Measurements from ENCODE around the gene USP46. TPM values are rescaled to one million over a fixed set of nuclear protein-coding genes. Genes with fewer than 3 reads are reported as not detected.

USP46 gene
- total and polyA plus RNA-seq, 2 of the 8 experiments (the other 6 are each of a cell fraction or from before 2014, with no cell fraction given), result 10.6 to 62.4 TPM

GRCh38 chr4:52661966-52662690 lies 3.0 kb upstream of the USP46 start (continued):
- no peak for TF ChIP-seq CHD7 (IDR thresholded peaks at IDR 0.05; ENCODE audit: insufficient replicate concordance, low read length)
- no peak for TF ChIP-seq TAF1 (IDR thresholded peaks at IDR 0.05; ENCODE audit: low read depth, low read length)
- TF ChIP-seq SRF (IDR thresholded peaks at IDR 0.05; ENCODE audit: low read depth, low read length), result no peak
- no peak for TF ChIP-seq NANOG (IDR thresholded peaks at IDR 0.05; ENCODE audit: insufficient read depth, low read depth, low read length, poor library complexity, severe bottlenecking)
- no peak for TF ChIP-seq SP4 (IDR thresholded peaks at IDR 0.05; ENCODE audit: low read length)
- TF ChIP-seq RFX5 (IDR thresholded peaks at IDR 0.05; ENCODE audit: borderline replicate concordance, low read depth, low read length), result no peak
- TF ChIP-seq SAP30 (IDR thresholded peaks at IDR 0.05; ENCODE audit: insufficient read depth, insufficient replicate concordance, low read length), result no peak
- no peak for TF ChIP-seq CREB1 (IDR thresholded peaks at IDR 0.05)
- no peak for TF ChIP-seq POLR2AphosphoS5 (IDR thresholded peaks at IDR 0.05; ENCODE audit: low read depth, low read length)
- TF ChIP-seq SP2 (IDR thresholded peaks at IDR 0.05; ENCODE audit: low read length), result no peak
